Esophagus squamous epithelium (tissue), 4 donors: ENCODE data around the gene PFDN5.

Source experiments
- POLR2A ChIP-seq, 4 donors: fragments of 450-650 bp; IDR thresholded peaks; one replicate each; pipeline ENCODE4 v1.6.1; 2017; ENCODE audit warnings: antibody characterized with exemption in 4 of 4, mild to moderate bottlenecking in 4 of 4, moderate library complexity in 3 of 4
- TF ChIP-seq, protein P1 (sequence below), 6 experiments: fragments of 450-650 bp in 4 of 6; fragments of 200-600 bp in 2 of 6; sonication (generic) in 2 of 6; IDR thresholded peaks; one replicate each; pipeline ENCODE4 v1.5.1; 2016 to 2019; ENCODE audit warnings: antibody characterized with exemption in 6 of 6, mild to moderate bottlenecking in 4 of 6, moderate library complexity in 4 of 6

DNA sequence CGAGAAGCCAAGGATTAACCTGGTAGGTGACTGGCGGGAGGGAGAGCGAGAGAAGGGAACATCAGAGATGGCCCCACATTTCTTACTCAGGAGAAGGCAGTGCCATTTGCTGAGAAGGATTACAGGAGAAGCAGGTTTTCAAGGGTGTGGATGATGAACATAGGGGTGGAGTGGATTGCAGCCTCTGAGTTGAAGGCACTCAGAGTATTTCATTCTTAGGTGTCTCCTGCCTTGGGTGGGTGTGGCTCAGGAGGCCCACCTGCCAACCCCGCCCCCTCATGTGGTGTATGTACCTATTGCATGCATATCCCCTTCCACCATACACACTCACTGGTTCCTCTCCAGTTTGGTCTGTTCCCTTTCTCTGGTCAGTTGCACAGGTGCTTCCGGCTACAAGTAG lies 20.9 kb upstream of the PFDN5 start:
- TF ChIP-seq, protein P1, sequence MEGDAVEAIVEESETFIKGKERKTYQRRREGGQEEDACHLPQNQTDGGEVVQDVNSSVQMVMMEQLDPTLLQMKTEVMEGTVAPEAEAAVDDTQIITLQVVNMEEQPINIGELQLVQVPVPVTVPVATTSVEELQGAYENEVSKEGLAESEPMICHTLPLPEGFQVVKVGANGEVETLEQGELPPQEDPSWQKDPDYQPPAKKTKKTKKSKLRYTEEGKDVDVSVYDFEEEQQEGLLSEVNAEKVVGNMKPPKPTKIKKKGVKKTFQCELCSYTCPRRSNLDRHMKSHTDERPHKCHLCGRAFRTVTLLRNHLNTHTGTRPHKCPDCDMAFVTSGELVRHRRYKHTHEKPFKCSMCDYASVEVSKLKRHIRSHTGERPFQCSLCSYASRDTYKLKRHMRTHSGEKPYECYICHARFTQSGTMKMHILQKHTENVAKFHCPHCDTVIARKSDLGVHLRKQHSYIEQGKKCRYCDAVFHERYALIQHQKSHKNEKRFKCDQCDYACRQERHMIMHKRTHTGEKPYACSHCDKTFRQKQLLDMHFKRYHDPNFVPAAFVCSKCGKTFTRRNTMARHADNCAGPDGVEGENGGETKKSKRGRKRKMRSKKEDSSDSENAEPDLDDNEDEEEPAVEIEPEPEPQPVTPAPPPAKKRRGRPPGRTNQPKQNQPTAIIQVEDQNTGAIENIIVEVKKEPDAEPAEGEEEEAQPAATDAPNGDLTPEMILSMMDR (IDR thresholded peaks at IDR 0.05): peak in 1 of 6 experiments; percentile 12
- TF ChIP-seq POLR2A (IDR thresholded peaks at IDR 0.05): no peak
